Measurements from ENCODE around the gene QARS1. TPM values are rescaled to one million over a fixed set of nuclear protein-coding genes. Genes with fewer than 3 reads are reported as not detected.
A peak's percentile ranks its signal among the peaks of the same experiment; 100 is the strongest.

QARS1 gene
- total and polyA plus RNA-seq, 2 experiments from 2014 or later: 173 to 373 TPM

- H3K36me3 ChIP-seq (ENCODE audit: insufficient read depth): no peaks in the 10 kb centered on the region
- peaks cover 15% of the 10 kb centered on the region for H3K4me1 Mint-ChIP-seq
- peak within 1 kb of the TSS; percentile 85 for H3K27ac Mint-ChIP-seq
- peak within 1 kb of the TSS; percentile 88 for H3K4me3 Mint-ChIP-seq
- H3K4me2 ChIP-seq: peak within 1 kb of the TSS; percentile 100
- H3K27me3 Mint-ChIP-seq (ENCODE audit: insufficient read depth, low read depth, poor library complexity): peaks cover 2% of the 10 kb centered on the region
- H3K27me3 ChIP-seq (ENCODE audit: insufficient read depth): no peaks in the 10 kb centered on the region
- peaks cover 7% of the 10 kb centered on the region; the same call in 1 of the 2 replicates for H3K4me1 ChIP-seq (ENCODE audit: insufficient read depth)
- no peaks in the 10 kb centered on the region; the same call in 1 of the 2 replicates for H3K79me2 ChIP-seq (replicated peaks; ENCODE audit: insufficient read depth)
- peak; percentile 93 for DNase-seq (ENCODE audit: low spot score)
- H2AFZ ChIP-seq: peak within 1 kb of the TSS; percentile 100
- H3K36me3 Mint-ChIP-seq (ENCODE audit: low read depth): no peaks in the 10 kb centered on the region
- ATAC-seq: peak; percentile 77
- peak in 1 of 2 experiments; percentile 20; a peak in 1 of 4 replicates for TF ChIP-seq CTCF (conservative IDR thresholded peaks at IDR 0.05; ENCODE audit: low read depth in 2 of 2)
- TF ChIP-seq EZH2phosphoT487 (IDR thresholded peaks at IDR 0.05; ENCODE audit: unreplicated experiment): no peak
- TF ChIP-seq, protein P1, sequence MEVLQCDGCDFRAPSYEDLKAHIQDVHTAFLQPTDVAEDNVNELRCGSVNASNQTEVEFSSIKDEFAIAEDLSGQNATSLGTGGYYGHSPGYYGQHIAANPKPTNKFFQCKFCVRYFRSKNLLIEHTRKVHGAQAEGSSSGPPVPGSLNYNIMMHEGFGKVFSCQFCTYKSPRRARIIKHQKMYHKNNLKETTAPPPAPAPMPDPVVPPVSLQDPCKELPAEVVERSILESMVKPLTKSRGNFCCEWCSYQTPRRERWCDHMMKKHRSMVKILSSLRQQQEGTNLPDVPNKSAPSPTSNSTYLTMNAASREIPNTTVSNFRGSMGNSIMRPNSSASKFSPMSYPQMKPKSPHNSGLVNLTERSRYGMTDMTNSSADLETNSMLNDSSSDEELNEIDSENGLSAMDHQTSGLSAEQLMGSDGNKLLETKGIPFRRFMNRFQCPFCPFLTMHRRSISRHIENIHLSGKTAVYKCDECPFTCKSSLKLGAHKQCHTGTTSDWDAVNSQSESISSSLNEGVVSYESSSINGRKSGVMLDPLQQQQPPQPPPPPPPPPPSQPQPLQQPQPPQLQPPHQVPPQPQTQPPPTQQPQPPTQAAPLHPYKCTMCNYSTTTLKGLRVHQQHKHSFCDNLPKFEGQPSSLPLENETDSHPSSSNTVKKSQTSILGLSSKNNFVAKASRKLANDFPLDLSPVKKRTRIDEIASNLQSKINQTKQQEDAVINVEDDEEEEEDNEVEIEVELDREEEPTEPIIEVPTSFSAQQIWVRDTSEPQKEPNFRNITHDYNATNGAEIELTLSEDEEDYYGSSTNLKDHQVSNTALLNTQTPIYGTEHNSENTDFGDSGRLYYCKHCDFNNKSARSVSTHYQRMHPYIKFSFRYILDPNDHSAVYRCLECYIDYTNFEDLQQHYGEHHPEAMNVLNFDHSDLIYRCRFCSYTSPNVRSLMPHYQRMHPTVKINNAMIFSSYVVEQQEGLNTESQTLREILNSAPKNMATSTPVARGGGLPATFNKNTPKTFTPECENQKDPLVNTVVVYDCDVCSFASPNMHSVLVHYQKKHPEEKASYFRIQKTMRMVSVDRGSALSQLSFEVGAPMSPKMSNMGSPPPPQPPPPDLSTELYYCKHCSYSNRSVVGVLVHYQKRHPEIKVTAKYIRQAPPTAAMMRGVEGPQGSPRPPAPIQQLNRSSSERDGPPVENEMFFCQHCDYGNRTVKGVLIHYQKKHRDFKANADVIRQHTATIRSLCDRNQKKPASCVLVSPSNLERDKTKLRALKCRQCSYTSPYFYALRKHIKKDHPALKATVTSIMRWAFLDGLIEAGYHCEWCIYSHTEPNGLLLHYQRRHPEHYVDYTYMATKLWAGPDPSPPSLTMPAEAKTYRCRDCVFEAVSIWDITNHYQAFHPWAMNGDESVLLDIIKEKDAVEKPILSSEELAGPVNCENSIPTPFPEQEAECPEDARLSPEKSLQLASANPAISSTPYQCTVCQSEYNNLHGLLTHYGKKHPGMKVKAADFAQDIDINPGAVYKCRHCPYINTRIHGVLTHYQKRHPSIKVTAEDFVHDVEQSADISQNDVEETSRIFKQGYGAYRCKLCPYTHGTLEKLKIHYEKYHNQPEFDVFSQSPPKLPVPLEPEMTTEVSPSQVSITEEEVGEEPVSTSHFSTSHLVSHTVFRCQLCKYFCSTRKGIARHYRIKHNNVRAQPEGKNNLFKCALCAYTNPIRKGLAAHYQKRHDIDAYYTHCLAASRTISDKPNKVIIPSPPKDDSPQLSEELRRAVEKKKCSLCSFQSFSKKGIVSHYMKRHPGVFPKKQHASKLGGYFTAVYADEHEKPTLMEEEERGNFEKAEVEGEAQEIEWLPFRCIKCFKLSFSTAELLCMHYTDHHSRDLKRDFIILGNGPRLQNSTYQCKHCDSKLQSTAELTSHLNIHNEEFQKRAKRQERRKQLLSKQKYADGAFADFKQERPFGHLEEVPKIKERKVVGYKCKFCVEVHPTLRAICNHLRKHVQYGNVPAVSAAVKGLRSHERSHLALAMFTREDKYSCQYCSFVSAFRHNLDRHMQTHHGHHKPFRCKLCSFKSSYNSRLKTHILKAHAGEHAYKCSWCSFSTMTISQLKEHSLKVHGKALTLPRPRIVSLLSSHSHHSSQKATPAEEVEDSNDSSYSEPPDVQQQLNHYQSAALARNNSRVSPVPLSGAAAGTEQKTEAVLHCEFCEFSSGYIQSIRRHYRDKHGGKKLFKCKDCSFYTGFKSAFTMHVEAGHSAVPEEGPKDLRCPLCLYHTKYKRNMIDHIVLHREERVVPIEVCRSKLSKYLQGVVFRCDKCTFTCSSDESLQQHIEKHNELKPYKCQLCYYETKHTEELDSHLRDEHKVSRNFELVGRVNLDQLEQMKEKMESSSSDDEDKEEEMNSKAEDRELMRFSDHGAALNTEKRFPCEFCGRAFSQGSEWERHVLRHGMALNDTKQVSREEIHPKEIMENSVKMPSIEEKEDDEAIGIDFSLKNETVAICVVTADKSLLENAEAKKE (CRISPR knock-in tag; IDR thresholded peaks at IDR 0.05): no peak
- no peak for TF ChIP-seq CREB1 (CRISPR knock-in tag; IDR thresholded peaks at IDR 0.05; ENCODE audit: low read depth)
- TF ChIP-seq, protein P2, sequence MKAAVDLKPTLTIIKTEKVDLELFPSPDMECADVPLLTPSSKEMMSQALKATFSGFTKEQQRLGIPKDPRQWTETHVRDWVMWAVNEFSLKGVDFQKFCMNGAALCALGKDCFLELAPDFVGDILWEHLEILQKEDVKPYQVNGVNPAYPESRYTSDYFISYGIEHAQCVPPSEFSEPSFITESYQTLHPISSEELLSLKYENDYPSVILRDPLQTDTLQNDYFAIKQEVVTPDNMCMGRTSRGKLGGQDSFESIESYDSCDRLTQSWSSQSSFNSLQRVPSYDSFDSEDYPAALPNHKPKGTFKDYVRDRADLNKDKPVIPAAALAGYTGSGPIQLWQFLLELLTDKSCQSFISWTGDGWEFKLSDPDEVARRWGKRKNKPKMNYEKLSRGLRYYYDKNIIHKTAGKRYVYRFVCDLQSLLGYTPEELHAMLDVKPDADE (IDR thresholded peaks at IDR 0.05): no peak
- TF ChIP-seq STAT1 (IDR thresholded peaks at IDR 0.05; ENCODE audit: unreplicated experiment): no peak
- H3K9me3 Mint-ChIP-seq: no peaks in the 10 kb centered on the region; the same call in 2 of the 3 replicates
- H3F3A ChIP-seq (replicated peaks; ENCODE audit: low read depth): no peaks in the 10 kb centered on the region
- H4K20me1 ChIP-seq (replicated peaks; ENCODE audit: insufficient read depth): no peaks in the 10 kb centered on the region
- peak within 1 kb of the TSS; percentile 97 for H3K4me3 ChIP-seq
- peak within 1 kb of the TSS; percentile 93 for H3K27ac ChIP-seq (ENCODE audit: low read depth)
- no peaks in the 10 kb centered on the region for H3K9me2 ChIP-seq (ENCODE audit: insufficient read depth)
Observed at GRCh38 chr3:49132437-49133225, 28.1 kb upstream of the QARS1 start, which contains the start of gene LAMB2. Gene LAMB2, minus strand, starts transcription at chr3:49133050. Its CDS starts 183 bp downstream, at chr3:49132867.
